IPS-20b (cell line): ENCODE measurements around the gene PLIN3.
"Not testable (repeated sequence)": the region's sequence is repeated elsewhere in the genome, so short reads cannot be mapped to it uniquely, and the experiment has no call there.

Experiments
- H3K27ac ChIP-seq: one replicate; pipeline ENCODE4 v1.5.1; 2013; ENCODE audit warnings: low read length
- H3K27me3 ChIP-seq: 2 replicates; pipeline ENCODE4 v1.6.1; 2013; ENCODE audit warnings: mild to moderate bottlenecking, low read length, inconsistent platforms; ENCODE audit not compliant: insufficient read depth
- H3K36me3 ChIP-seq: 2 replicates; pipeline ENCODE4 v1.6.1; 2013; ENCODE audit warnings: low read depth, mild to moderate bottlenecking, inconsistent platforms, low read length, moderate library complexity; ENCODE audit not compliant: insufficient read depth
- H3K4me1 ChIP-seq: 2 replicates; pipeline ENCODE4 v1.6.1; 2013; ENCODE audit warnings: mild to moderate bottlenecking, control low read depth, inconsistent platforms, low read length, moderate library complexity; ENCODE audit not compliant: insufficient read depth
- H3K4me3 ChIP-seq: 2 replicates; pipeline ENCODE4 v1.5.1; 2013; ENCODE audit warnings: mild to moderate bottlenecking, low read length, inconsistent platforms
- H3K9ac ChIP-seq: 2 replicates; pipeline ENCODE4 v1.6.1; 2013; ENCODE audit warnings: low read depth, mild to moderate bottlenecking, inconsistent platforms, low read length, moderate library complexity
- H3K9me3 ChIP-seq: 2 replicates; pipeline ENCODE4 v1.6.1; 2013; ENCODE audit warnings: mild to moderate bottlenecking, low read depth, low read length, inconsistent platforms; ENCODE audit not compliant: insufficient read depth

PLIN3 gene

DNA sequence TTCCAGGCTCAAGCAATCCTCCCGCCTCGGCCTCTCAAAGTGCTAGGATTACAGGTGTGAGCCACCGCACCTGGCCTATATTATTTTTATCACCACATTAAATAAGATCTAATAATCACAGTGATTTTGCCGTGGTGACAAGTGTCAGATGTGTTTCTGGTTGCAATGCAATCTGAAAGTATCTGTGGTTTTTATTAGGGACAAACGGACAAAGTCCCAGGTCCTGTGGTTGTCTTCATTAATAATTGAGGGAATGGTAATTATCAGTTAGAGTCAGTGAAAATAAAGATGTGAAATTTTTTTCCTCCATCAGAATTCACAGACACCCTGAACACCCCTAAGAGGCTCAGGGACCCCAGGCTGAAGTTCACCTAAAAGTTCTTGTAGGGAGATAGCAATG is 34.7 kb downstream of the PLIN3 start:
- Histone ChIP-seq H3K27ac (no peak overlapping the region), H3K27me3 (peaks cover 22% of the 10 kb centered on the region), H3K9ac (no peak overlapping the region), H3K4me1 (no peaks in the 10 kb centered on the region), H3K9me3 (no peaks in the 10 kb centered on the region), H3K4me3 (no peak overlapping the region), H3K36me3 (peaks cover 5% of the 10 kb centered on the region; the same call in 1 of the 2 replicates)

DNA sequence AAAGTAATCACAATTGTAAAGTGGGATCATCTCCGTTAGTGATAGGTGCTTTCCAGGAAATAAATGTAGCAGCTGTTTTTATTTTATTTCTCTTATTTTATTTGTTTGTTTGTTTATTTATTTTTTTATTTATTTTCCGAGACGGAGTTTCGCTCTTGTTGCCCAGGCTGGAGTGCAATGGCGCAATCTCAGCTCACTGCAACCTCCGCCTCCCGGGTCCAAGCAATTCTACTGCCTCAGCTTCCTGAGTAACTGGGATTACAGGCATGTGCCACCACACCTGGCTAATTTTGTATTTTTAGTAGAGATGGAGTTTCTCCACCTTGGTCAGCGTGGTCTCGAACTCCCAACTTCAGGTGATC is 35.5 kb downstream of the PLIN3 start:
- H3K27ac ChIP-seq: not testable (repeated sequence)

DNA sequence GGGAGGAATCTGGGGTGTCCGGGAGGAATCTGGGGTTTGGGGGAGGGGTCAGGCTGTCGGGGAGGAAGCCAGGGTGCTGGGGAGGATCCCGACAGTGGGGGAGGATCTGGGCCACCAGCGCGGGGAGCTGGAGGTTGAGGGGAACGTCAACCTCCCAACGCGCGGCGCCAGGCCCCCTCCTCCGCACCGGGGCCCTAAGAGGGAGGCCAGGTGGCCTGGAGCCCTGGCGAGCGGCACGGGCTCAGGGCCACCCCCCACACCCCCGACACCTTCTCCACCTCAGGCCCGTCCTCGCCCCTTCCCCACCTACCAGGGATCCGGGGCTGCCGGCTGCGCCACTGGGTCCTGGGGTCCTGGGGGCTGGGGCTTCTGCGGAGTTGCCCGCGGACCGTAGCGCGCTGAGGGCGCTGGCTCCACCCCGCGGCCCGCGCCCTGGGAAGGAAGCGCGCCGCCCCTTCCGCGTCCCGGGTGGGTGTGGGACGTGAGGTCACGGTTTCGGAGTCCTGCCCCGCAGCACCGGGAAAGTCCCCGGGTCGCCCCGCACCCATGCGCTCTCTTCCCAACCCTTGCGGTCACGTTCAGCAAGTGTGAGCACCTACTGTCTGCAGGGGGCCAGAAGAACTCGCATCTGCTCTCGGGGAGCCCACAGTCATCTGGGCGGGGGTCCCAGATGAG is 36.0 kb downstream of the PLIN3 start, which contains the start of gene TICAM1:
Gene TICAM1 (minus strand): TSS at position 409 of the 675 bp plus-strand sequence. CDS start 13,335 bp downstream, outside the sequence.
- H3K27me3 ChIP-seq: peaks cover 22% of the 10 kb centered on the region
- peak within 1 kb of the TSS; percentile 74 for H3K4me3 ChIP-seq
- no peaks in the 10 kb centered on the region for H3K36me3 ChIP-seq
- H3K9me3 ChIP-seq: no peaks in the 10 kb centered on the region
- H3K27ac ChIP-seq: no peak within 1 kb of the TSS
- H3K4me1 ChIP-seq: no peaks in the 10 kb centered on the region
- H3K9ac ChIP-seq: peak within 1 kb of the TSS; percentile 51; the same call in 1 of the 2 replicates

More for the DNA sequence above, 35.5 kb downstream of the PLIN3 start:
- Histone ChIP-seq H3K4me3 (peak overlapping the region; percentile 74), H3K9ac (0 out of 2 replicates have a peak overlapping the region, but pooled peaks have one; percentile 51), H3K27me3 (peaks cover 22% of the 10 kb centered on the region)
- not testable (repeated sequence) for H3K9me3 ChIP-seq, H3K36me3 ChIP-seq, H3K4me1 ChIP-seq

DNA sequence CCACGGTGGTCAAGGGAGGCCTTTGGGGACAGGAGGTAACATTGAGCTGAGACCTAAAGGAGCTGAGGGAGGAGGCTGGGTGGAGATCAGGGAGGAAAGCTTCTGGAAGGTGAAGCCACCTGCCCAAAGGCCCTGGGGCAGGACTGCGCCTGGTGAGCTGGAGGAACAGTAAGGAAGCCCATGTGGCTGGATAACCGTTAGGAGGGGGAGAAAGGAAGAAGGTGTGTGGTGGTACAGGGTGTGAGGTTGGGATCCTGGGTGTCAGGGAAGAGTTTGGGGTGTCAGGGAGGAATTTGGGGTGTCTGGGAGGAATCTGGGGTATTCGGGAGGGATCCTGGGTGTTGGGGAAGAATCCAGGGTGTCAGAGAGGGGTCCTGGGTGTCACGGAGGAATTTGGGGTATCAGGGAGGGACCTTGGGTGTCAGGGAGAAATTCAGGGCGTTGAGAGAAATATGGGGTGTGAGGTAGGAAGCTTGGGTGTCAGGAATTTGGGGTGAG is 36.6 kb downstream of the PLIN3 start:
- Histone ChIP-seq H3K27ac (no peak overlapping the region), H3K36me3 (no peaks in the 10 kb centered on the region), H3K4me1 (no peaks in the 10 kb centered on the region), H3K27me3 (peaks cover 22% of the 10 kb centered on the region), H3K9me3 (no peaks in the 10 kb centered on the region), H3K9ac (no peak overlapping the region), H3K4me3 (peak overlapping the region; percentile 74; the same call in 1 of the 2 replicates)

DNA sequence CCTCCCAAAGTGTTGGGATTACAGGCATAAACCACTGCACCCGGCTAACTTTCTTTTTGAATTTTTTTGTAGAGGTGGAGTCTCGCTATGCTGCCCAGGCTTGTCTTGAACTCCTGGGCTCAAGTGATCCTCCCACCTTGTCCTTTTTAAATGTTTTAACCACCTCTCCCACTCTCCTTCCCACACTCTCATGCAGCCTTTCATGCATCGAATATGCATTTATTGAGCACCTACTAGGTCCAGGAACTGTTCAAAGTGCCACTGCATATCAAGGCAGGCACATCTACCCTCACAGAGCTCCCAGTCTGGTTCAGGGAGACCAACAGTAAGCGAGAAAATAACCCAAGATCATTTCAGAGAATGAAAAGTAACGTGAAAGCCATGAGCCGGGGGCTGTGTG is 37.1 kb downstream of the PLIN3 start:
- Histone ChIP-seq H3K4me3 (no peak overlapping the region), H3K4me1 (no peaks in the 10 kb centered on the region), H3K27ac (no peak overlapping the region), H3K36me3 (no peaks in the 10 kb centered on the region), H3K27me3 (peaks cover 22% of the 10 kb centered on the region), H3K9me3 (no peaks in the 10 kb centered on the region), H3K9ac (no peak overlapping the region)

DNA sequence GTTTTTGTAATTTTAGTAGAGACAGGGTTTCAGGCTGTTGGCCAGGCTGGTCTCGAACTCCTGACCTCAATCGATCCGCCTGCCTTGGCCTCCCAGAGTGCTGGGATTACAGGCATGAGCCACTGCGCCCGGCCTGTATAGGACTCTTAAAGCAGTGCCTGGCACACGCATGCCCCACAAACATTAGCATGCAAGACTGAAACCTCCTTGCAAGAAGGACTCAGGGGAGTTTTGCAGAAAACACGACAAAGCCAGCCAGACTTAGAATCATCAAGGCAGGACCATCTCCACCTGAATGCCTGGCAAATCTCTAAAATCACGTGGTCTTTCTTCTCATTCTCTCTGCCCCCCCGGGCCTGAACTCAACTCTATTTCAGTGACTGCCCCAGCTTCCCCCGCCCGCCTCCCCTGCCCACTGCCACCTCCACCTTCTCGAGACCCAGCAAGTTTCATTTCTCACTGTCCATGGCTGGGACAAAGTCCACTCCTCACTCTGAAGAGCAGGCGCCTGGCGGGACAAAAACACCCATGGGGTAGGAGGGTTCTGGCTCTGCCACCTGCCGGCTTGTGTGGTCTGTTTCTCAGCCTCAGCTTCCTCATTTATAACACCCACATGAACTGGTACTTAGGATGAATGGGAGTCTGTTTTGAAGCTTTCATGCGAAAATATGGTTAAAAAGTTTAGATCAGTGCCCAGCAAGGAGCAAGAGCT is 38.3 kb downstream of the PLIN3 start:
- Histone ChIP-seq H3K9ac (no peak overlapping the region), H3K27me3 (peaks cover 22% of the 10 kb centered on the region), H3K9me3 (no peaks in the 10 kb centered on the region), H3K27ac (no peak overlapping the region), H3K4me1 (no peaks in the 10 kb centered on the region), H3K4me3 (no peak overlapping the region), H3K36me3 (no peaks in the 10 kb centered on the region)

DNA sequence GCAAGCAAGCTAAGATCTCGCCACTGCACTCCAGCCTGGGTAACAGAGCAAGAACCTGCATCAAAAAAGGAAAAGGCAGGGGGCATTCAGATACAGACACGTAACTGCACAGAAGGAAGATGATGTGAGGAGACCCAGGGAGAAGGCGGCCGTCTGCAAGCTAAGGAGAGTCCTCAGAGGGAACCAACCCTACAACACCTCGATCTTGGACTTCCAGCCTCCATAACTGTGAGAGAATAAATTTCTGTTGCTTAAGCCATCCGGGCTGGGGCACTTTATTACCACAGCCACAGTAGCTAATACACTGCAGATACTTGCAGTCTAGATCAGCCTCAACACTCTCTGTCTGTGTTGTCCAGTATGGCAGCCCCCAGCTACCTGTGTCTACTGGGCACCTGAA is 43.9 kb downstream of the PLIN3 start:
- no peak overlapping the region for H3K4me3 ChIP-seq
- H3K4me1 ChIP-seq: no peaks in the 10 kb centered on the region
- no peak overlapping the region for H3K27ac ChIP-seq
- H3K9me3 ChIP-seq: no peaks in the 10 kb centered on the region
- H3K9ac ChIP-seq: no peak overlapping the region
- no peaks in the 10 kb centered on the region for H3K36me3 ChIP-seq
- H3K27me3 ChIP-seq: no peaks in the 10 kb centered on the region

DNA sequence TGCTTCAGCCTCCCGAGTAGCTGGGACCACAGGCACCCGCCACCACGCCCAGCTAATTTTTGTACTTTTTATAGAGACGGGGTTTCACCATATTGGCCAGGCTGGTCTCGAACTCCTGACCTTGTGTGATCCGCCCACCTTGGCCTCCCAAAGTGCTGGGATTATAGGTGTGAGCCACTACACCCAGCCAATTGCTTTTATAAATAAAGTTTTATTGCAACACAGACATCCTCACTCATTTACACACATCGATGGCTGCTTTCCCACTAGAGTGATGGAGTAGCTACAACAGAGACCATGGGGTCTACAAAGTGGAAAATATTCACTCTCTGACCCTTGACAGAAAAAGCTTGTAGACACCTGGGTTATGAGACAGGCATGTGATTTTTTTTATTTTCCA is 45.1 kb downstream of the PLIN3 start:
- H3K4me3 ChIP-seq, H3K9ac ChIP-seq, H3K36me3 ChIP-seq, H3K4me1 ChIP-seq, H3K9me3 ChIP-seq, H3K27ac ChIP-seq, H3K27me3 ChIP-seq: not testable (repeated sequence)

DNA sequence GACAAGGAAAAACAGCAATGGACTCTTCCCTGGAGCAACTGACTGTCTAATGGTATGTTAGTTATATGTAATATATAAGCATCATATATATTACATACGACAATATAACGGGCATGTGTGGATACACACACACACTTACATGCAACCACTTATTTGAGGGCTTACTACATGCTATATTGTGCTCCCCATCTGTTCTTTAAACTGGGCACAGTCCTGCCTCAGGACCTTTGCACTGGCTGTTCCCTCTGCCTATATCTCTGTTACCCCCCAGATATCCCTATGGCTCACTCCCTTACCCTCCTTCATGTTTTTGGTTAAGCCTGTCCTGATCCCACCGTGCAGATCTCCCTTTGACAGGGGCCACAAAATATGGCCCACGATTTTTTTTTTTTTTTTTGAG is 46.2 kb downstream of the PLIN3 start:
- H3K27ac ChIP-seq: no peak overlapping the region
- no peak overlapping the region for H3K4me3 ChIP-seq
- H3K9ac ChIP-seq: no peak overlapping the region
- H3K36me3 ChIP-seq: no peaks in the 10 kb centered on the region
- no peaks in the 10 kb centered on the region for H3K4me1 ChIP-seq
- H3K27me3 ChIP-seq: peaks cover 11% of the 10 kb centered on the region; the same call in 1 of the 2 replicates
- H3K9me3 ChIP-seq: no peaks in the 10 kb centered on the region

DNA sequence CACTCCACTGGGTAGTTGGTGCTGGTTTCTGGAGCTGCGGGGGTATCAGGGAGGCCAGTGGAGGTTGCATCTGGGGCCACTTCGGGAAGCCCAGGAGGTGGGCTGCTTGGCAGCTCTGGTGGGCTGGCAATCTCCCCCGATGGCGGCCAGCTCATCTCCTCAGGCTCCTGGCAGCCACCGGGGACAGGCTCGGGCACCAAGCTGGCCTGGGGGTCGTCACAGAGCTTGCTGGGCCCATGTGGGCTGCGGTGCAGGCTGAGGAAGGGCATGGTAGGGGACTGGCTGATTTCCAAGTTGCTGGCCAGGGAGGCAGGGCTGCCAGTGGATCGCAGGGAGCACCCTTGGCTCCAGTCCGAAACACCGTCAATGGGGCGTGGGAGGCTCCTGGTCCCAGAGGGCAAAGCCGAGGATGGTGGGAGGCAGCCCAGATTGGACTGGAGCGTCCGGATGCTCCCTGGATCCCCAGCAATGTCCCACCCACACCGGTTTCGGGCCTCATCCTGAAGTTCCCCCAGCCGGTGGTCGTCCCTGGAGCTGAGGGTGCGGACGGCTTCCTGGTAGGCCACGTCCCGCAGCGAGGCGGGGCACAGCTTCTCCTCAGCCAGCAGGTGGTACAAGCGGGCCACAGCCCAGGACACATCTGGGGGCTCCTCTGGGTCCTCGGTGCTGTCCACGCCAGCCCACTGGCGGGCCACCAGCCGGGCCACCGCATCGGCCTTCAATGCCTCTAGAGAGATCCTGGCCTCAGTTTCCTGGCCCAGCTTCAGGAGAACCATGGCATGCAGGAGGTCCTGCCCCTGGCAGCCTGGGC is 49.8 kb downstream of the PLIN3 start:
- H3K36me3 ChIP-seq: no peaks in the 10 kb centered on the region
- H3K27me3 ChIP-seq: peaks cover 15% of the 10 kb centered on the region; the same call in 1 of the 2 replicates
- no peaks in the 10 kb centered on the region for H3K4me1 ChIP-seq
- no peak overlapping the region for H3K9ac ChIP-seq
- H3K9me3 ChIP-seq: no peaks in the 10 kb centered on the region; the same call in 1 of the 2 replicates
- H3K27ac ChIP-seq: no peak overlapping the region
- no peak overlapping the region for H3K4me3 ChIP-seq

DNA sequence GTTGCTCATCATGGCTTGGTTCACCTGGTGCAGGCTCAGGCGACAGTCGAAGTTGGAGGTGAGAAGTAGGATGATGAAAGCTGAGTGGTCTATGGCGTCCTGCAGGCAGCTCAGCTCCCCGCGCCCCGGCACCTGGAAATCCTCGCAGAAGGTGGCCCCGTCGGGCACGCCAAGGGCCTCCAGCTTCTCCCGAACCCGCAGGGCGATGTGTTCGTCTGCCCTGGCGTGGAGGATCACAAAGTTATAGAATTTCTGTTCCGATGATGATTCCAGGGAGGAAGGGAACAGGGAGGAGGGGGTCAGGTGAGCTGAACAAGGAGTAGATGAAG is 50.6 kb downstream of the PLIN3 start:
- H3K27me3 ChIP-seq: peaks cover 15% of the 10 kb centered on the region; the same call in 1 of the 2 replicates
- H3K36me3 ChIP-seq: no peaks in the 10 kb centered on the region
- H3K27ac ChIP-seq: no peak overlapping the region
- H3K9ac ChIP-seq: no peak overlapping the region
- H3K9me3 ChIP-seq: no peaks in the 10 kb centered on the region; the same call in 1 of the 2 replicates
- no peaks in the 10 kb centered on the region for H3K4me1 ChIP-seq
- H3K4me3 ChIP-seq: no peak overlapping the region
